ENCODE measurements around the gene MOB1A. TPM values are rescaled to one million over a fixed set of nuclear protein-coding genes. Genes with fewer than 3 reads are reported as not detected.
"Not testable (repeated sequence)": the region's sequence is repeated elsewhere in the genome, so short reads cannot be mapped to it uniquely, and the experiment has no call there.

The MOB1A gene
- total RNA-seq, 1 donor from 2014 or later, result 56.8 TPM

GRCh38 chr2:74216642-74217041 lies 38.0 kb upstream of the MOB1A start:
- Histone ChIP-seq H3K27me3 (no peaks in the 10 kb centered on the region), H3K36me3 (peaks cover 46 to 75% of the 10 kb centered on the region in 2 donors), H3K4me3 (no peak overlapping the region), H3K9me3 (no peaks in the 10 kb centered on the region), H3K27ac (no peak overlapping the region), H3K4me1 (no peaks in the 10 kb centered on the region)
- no peak for TF ChIP-seq CTCF (IDR thresholded peaks at IDR 0.05)
- DNase-seq (ENCODE audit: low spot score in 2 of 2), result no peak
- intact Hi-C loops (cut with DNase I), result no loop called here

- DNase-seq (ENCODE audit: low spot score in 2 of 2); H3K27ac ChIP-seq; H3K4me1 ChIP-seq; H3K9me3 ChIP-seq; intact Hi-C loops (cut with DNase I); H3K27me3 ChIP-seq; H3K4me3 ChIP-seq: not testable (repeated sequence)
- peaks cover 49 to 77% of the 10 kb centered on the region in 2 donors for H3K36me3 ChIP-seq
Measured at GRCh38 chr2:74215771-74216170, 37.1 kb upstream of the MOB1A start.

GRCh38 chr2:74212702-74213410 lies 34.2 kb upstream of the MOB1A start:
- DNase-seq (ENCODE audit: low spot score in 2 of 2), result no peak
- Histone ChIP-seq H3K9me3 (no peaks in the 10 kb centered on the region), H3K36me3 (peaks cover 64 to 94% of the 10 kb centered on the region in 2 donors), H3K27me3 (no peaks in the 10 kb centered on the region), H3K4me3 (no peak overlapping the region), H3K4me1 (peaks cover 0 to 17% of the 10 kb centered on the region in 2 donors), H3K27ac (no peak overlapping the region)
- no peak for TF ChIP-seq CTCF (IDR thresholded peaks at IDR 0.05)
- intact Hi-C loops (cut with DNase I), result no loop called here

- Histone ChIP-seq H3K27me3 (no peaks in the 10 kb centered on the region), H3K4me1 (peaks cover 30 to 73% of the 10 kb centered on the region in 2 donors), H3K9me3 (no peaks in the 10 kb centered on the region), H3K4me3 (no peak overlapping the region), H3K27ac (peak overlapping the region; percentile 36 to 37), H3K36me3 (peaks cover 25 to 57% of the 10 kb centered on the region in 2 donors)
- no peak for TF ChIP-seq CTCF (IDR thresholded peaks at IDR 0.05)
- peak in 1 of 2 donors; percentile 60 for DNase-seq (ENCODE audit: low spot score in 2 of 2)
- intact Hi-C loops (cut with DNase I), result no loop called here
Measured at GRCh38 chr2:74206180-74206688, 27.6 kb upstream of the MOB1A start.

- Histone ChIP-seq H3K27ac (peak overlapping the region; percentile 37 to 67), H3K27me3 (no peaks in the 10 kb centered on the region), H3K4me1 (peaks cover 30 to 79% of the 10 kb centered on the region in 2 donors), H3K36me3 (peaks cover 20 to 51% of the 10 kb centered on the region in 2 donors), H3K9me3 (no peaks in the 10 kb centered on the region), H3K4me3 (no peak overlapping the region)
- intact Hi-C loops (cut with DNase I), result no loop called here
- peak in 1 of 2 donors; percentile 43 for DNase-seq (ENCODE audit: low spot score in 2 of 2)
- no peak for TF ChIP-seq CTCF (IDR thresholded peaks at IDR 0.05)
Measured at GRCh38 chr2:74205596-74205995, 26.9 kb upstream of the MOB1A start.

- no peak for DNase-seq (ENCODE audit: low spot score in 2 of 2)
- intact Hi-C loops (cut with DNase I), result no loop called here
- H3K4me1 ChIP-seq, result peaks cover 30 to 79% of the 10 kb centered on the region in 2 donors
Measured at GRCh38 chr2:74205113-74205512, 26.4 kb upstream of the MOB1A start.

More at GRCh38 chr2:74205113-74205512, 26.4 kb upstream of the MOB1A start:
- no peak overlapping the region for H3K4me3 ChIP-seq
- H3K36me3 ChIP-seq, result peaks cover 15 to 46% of the 10 kb centered on the region in 2 donors
- no peak for TF ChIP-seq CTCF (IDR thresholded peaks at IDR 0.05)
- H3K9me3 ChIP-seq, result no peaks in the 10 kb centered on the region
- H3K27me3 ChIP-seq, result no peaks in the 10 kb centered on the region
- peak overlapping the region; percentile 37 to 67 for H3K27ac ChIP-seq
